Measurements from ENCODE around the gene TDRD1.

The TDRD1 gene

DNA sequence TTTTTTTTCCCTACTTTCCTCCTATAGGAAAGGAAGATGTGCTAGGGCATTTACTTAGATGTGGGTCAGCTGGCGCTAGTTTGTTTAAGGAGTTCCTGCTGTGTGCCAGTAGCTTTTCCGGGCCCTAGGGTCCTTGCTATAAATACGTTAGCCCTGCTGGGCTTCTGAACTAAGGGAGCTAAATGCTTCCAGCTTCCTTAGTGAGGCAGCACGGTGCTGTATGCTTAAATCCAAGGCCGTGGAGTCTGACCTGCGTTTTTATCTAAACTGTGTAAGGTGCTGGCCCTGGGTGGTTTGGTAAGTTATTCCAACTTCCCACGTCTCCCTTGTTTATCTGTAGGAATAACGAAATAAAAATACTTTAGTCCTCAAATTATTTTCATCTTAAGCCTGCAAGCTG lies 594 bp downstream of the TDRD1 start:
- peak; percentile 65 for DNase-seq

- no peak for DNase-seq
Observed at GRCh38 chr10:114180937-114181336, 1.8 kb downstream of the TDRD1 start.

GRCh38 chr10:114181971-114182370 lies 2.8 kb downstream of the TDRD1 start:
- DNase-seq = no peak

GRCh38 chr10:114183563-114183962 lies 4.4 kb downstream of the TDRD1 start:
- DNase-seq = no peak

DNA sequence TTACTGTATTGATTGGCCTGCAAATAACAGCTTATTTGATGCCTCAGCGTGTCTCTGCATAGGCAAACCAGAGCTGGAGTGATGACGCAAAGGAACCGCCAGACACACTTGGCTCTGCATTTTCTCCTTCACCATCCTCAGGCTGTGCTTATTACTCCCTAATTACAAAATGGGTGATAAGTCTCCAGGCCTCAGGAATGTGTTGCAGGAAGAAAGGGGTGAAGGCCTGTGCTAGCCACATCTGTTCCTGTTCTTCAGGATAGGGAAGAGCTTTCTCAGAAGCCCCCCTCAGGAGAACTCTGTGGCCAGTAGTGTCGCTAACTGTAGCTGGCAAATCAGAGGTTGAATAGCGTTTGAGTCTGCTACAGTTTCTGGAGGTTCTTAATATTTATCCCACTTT lies 5.1 kb downstream of the TDRD1 start:
- DNase-seq = no peak

GRCh38 chr10:114188001-114188400 lies 8.8 kb downstream of the TDRD1 start:
- DNase-seq = no peak

- DNase-seq = no peak
Observed at GRCh38 chr10:114188900-114189299, 9.7 kb downstream of the TDRD1 start.

DNA sequence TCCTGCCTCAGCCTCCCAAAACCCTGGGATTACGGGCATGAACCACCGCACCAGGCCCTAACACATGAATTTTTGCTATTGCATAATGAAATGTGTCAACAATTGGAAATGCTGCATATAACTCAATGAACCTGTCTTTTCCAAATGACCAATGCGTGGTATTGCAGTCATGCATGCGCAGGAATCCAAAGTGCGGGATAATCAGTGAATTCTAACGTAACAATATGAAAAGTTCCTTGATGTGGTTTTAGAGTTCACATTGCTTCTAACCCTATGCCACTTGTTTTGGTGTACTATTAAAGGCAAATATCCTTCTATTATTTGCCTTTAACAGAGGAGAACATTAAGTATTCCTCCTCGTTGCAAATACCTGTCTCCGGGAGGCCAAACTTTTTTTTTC lies 10.5 kb downstream of the TDRD1 start:
- DNase-seq = no peak

- no peak for DNase-seq
Observed at GRCh38 chr10:114195079-114195478, 15.9 kb downstream of the TDRD1 start.

DNA sequence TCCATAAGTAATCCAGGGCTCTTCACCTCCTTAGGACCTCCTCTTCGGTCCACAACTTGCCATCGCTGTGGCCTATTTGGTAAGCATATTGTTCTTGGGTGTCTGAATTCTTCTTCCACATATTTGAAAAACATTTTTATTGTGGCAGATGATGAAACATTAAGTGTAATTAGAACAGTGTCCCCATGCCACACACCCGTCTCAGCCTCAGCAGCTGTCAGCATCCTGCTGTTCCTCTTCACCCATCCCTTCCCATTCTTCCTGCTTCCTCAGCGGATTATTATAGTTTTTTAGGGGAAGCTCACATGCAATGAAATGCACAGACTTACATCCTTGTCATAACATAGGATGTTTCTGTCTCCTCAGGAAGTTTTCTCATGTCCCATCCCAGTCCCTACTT lies 20.1 kb downstream of the TDRD1 start:
- peak; percentile 1 for DNase-seq

DNA sequence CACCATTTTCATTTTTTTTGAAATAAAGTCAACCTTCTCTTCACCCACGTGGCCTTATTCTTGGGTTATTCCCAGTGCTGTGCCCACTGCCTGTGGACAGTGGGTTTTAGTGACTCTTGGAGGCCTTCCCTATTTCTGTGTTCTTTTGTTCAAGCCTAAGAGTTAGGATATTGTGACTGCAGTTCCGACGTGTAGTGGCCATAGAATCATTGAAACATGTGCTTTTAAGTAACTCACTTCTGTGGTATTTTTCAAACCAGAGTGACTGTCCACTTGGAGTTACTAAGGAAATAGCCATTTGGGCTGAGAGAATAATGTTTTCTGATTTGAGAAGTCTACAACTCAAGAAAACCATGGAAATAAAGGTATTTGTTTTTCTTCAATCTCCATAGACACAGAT lies 23.7 kb downstream of the TDRD1 start:
- DNase-seq = no peak

DNA sequence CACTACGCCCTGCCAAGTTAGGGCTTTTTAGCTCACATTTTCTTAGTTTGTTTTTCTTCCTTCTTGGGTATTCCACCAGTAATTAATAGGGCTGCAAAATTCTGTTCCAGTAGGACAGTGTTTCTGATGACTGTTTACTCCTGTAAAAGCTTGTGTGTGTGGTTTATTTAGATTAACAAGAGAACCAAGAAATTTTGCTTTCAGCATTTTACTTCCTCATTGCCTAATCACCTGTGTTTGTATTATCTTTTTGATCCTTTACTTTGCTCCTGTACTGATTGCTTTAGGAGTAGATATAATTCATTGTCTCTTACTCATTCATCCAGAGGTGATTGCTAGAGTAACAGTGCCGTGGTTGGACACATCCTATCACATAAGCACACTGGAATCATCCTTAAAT lies 27.7 kb downstream of the TDRD1 start:
- DNase-seq = no peak

GRCh38 chr10:114207349-114207748 lies 28.2 kb downstream of the TDRD1 start:
- no peak for DNase-seq

DNA sequence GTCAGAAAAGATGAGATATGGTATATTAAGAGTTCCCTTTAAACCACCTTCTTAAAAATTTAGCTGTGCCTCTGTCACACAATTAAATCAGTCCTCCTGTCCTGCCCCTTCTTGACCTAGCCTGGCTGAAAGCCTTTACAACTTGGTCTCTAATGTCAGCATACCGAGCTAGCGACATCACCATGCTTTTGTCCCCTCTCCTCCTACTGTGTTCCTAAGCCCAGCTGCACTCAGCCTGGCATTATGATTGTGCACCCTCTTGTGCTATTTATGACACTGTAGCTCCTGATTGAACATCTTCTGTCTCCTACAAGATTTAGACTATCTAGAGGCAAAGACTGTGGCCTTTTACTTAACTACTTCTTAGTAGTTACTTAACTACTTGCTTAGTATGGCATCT lies 29.2 kb downstream of the TDRD1 start:
- peak; percentile 27 for DNase-seq

DNA sequence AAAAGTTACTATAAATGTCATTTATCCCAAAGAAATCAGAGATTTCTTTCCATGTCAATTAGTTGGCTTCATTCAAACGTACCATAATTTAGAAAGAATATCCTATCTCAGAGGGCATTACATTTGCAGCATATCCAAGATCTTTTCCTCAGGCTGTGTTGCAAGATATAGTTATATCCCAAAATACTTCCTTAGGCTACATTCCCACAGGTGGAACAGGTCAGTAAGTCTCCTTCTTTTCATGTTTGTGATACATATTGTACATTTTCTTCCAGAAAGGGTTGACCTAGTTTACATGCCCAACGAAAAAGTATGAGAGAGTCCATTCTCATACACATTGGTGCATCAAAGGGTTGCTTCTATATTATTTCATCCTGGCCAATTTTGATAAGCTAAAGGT lies 33.0 kb downstream of the TDRD1 start:
- DNase-seq = no peak

GRCh38 chr10:114215033-114215432 lies 35.9 kb downstream of the TDRD1 start:
- DNase-seq = no peak

GRCh38 chr10:114220281-114220680 lies 41.1 kb downstream of the TDRD1 start:
- DNase-seq = no peak

- DNase-seq = no peak
Observed at GRCh38 chr10:114221235-114221634, 42.1 kb downstream of the TDRD1 start.

- DNase-seq = no peak
Observed at GRCh38 chr10:114223066-114223465, 43.9 kb downstream of the TDRD1 start.

DNA sequence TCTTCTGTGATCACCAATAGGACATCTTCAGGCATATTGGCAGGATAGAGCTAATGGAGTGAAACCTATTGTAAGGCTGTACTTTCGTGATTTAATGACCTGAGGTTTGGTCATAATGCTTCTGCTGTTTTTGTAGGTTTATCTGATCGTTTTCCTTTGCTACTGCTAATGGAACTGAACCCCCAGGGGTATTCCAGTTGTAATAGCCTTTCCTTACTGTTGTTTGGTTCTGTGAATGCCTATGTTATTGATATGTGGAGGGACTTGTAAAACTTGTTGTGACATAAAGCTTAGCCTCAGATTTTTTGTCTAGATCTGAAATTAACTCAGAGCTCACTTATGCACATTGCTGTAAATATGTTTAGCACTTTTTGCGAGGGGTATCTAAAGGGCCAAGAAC lies 49.0 kb downstream of the TDRD1 start:
- no peak for DNase-seq

DNA sequence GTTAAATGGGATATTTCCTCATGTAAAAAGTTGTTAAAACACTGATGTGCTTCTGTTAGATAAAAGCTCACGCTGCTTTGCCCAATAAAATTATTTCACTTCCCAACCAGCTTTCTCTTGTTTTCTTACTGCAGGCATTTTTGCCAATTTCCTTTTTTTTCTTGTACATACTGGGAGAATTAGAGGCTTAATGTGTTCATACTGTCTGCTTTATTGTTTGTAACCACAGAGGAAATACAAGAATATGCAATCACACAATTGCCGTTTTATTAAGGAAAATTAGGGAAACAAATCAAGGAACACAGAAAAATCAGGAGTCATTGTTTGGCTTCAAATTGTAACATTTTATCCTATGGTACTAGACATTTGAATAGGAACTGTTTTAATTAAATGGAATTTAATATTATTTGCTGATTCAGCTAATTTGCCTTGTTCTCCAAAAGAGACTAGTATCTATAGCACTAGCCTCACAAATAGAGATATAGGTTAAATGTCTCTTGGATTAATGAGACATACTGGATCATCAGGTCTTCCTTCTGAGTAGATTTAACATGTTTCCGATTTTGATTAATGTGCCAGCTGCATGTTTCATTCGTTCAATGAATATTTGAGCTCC lies 53.5 kb downstream of the TDRD1 start:
- DNase-seq = no peak

DNA sequence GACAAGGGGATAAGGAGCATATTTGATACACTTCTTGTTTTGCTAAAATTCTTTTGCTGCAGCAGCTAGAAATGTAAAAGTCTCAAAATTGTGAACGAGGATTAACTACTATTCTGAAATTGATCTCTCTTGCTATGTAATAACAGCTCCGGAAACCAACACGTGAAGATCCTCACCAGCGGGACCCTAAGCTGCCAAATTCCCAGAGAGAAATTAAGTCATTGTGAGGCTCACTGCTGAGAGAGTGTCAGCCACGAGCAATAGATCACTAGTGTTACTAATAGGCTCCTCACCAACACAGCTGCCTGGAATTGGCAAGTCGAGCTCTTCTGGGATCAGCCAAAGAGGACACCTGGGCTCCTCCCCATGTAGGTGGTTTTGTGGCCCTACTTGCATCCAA lies 54.3 kb downstream of the TDRD1 start:
- DNase-seq = no peak

GRCh38 chr10:114234132-114234531 lies 55.0 kb downstream of the TDRD1 start:
- DNase-seq = no peak

GRCh38 chr10:114239117-114239993 lies 60.2 kb downstream of the TDRD1 start, which contains the start of gene VWA2:
Gene VWA2 (plus strand): TSS chr10:114239254. CDS start chr10:114248714, 9,460 bp downstream.
- DNase-seq = peak; percentile 82

DNA sequence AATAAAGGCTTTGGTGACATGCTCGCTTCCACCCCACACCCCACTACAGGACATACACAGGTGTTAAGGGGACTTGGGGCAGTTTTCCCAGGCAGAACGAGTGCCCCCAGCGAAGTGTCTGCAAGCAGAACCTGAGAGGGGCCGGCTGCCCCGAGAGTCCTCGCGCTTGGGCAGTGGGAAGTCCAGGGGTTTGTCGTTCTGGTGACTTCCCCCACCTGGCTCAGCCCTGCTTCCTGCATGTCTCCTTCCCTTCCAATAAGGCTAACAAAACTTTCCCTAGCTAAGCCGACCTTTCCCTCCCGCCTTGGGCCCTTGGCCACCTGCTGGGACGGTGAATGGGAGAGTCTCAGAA lies 60.8 kb downstream of the TDRD1 start:
- DNase-seq = peak; percentile 39

All from NCI-H69 (cell line).